K562 (cell line): ENCODE data around the gene BMF. TPM values are rescaled to one million over a fixed set of nuclear protein-coding genes. Genes with fewer than 3 reads are reported as not detected.

ENCODE experiments used
- ATAC-seq: fragments of 200-7000 bp; cut with Tn5 transposase; 3 replicates; pipeline ENCODE4 v1.9.1; 2020; ENCODE audit warnings: moderate library complexity
- BruUV-seq: library from RNA; stranded (reverse); fragments of 400-500 nt; replicated peaks from 2 replicates; lab custom pipeline; 2021; lab: Mats Ljungman, UMichigan
- CTCF ChIA-PET: fragments of 300-600 bp; formaldehyde crosslinking; extraction: SDS; loops from one replicate; lab custom pipeline; 2021; ENCODE audit warnings: low intra/inter-chr PET ratio; lab: Yijun Ruan, JAX
- POLR2A ChIA-PET: fragments of 300-600, 350-650 bp; sonication (Branson Sonifier 250); formaldehyde crosslinking; extraction: SDS; loops from one replicate; lab custom pipeline; 2021; ENCODE audit warnings: antibody characterized with exemption, inconsistent platforms; lab: Yijun Ruan, JAX
- DNase-seq, 4 experiments: peaks; one replicate each; pipeline versions ENCODE4 v3.0.0 to v3.0.0-alpha.2; 2011 to 2018; ENCODE audit warnings: low spot score in 3 of 4, mixed read lengths in 3 of 4; ENCODE audit errors: extremely low read depth in 1 of 4
- FAIRE-seq: peaks from 2 replicates; lab custom pipeline; 2011; peaks lifted over from hg19 to GRCh38; lab: Jason Lieb, UNC
- H2AFZ ChIP-seq: 2 replicates; pipeline ENCODE4 v1.6.0; 2011; ENCODE audit warnings: low read depth, low read length, control low read depth, inconsistent platforms
- H3K27ac ChIP-seq: fragments of 200-600 bp; 3 replicates; pipeline ENCODE4 v1.8.0; 2011; ENCODE audit warnings: low read depth, mild to moderate bottlenecking, control low read depth, inconsistent platforms, low read length, moderate library complexity, mixed read lengths; ENCODE audit errors: extremely low read depth
- H3K27me3 ChIP-seq, 2 experiments: fragments of 300-600 bp in 1 of 2; 2 replicates in 1 of 2; 3 replicates in 1 of 2; pipeline versions ENCODE4 v1.6.0 to v1.8.0; 2011; ENCODE audit warnings: inconsistent platforms in 2 of 2, low read length in 2 of 2, mild to moderate bottlenecking in 1 of 2, mixed read lengths in 1 of 2, moderate library complexity in 1 of 2; ENCODE audit not compliant: control insufficient read depth in 2 of 2, insufficient read depth in 2 of 2
- H3K36me3 ChIP-seq: fragments of 300-600 bp; 3 replicates; pipeline ENCODE4 v1.8.0; 2011; ENCODE audit warnings: mild to moderate bottlenecking, low read length, inconsistent platforms; ENCODE audit not compliant: control insufficient read depth, insufficient read depth
- H3K4me1 ChIP-seq, 2 experiments: fragments of 200-600 bp in 1 of 2; replicated peaks in 1 of 2; 2 replicates in 1 of 2; 3 replicates in 1 of 2; pipeline versions ENCODE4 v1.5.1 to v1.8.0; 2011; ENCODE audit warnings: inconsistent platforms in 2 of 2, low read length in 2 of 2, mild to moderate bottlenecking in 1 of 2, mixed read lengths in 1 of 2, moderate library complexity in 1 of 2; ENCODE audit not compliant: control insufficient read depth in 2 of 2, insufficient read depth in 2 of 2
- H3K4me2 ChIP-seq: 2 replicates; pipeline ENCODE4 v1.6.1; 2011; ENCODE audit warnings: low read length, control low read depth, inconsistent platforms, mixed read lengths; ENCODE audit not compliant: insufficient read depth
- H3K4me3 ChIP-seq: fragments of 200-600 bp; sonication (generic), shearing (Covaris generic); 2 replicates; pipeline ENCODE4 v1.5.1; 2016; ENCODE audit warnings: control low read depth, inconsistent platforms
- H3K79me2 ChIP-seq: fragments of 200-600 bp; 3 replicates; pipeline ENCODE4 v1.8.0; 2011; ENCODE audit warnings: low read length, inconsistent platforms; ENCODE audit not compliant: control insufficient read depth, insufficient read depth
- H3K9ac ChIP-seq, 2 experiments: 2 replicates each; pipeline versions ENCODE4 v1.6.0 to v1.6.1; 2011; ENCODE audit warnings: low read depth in 2 of 2, low read length in 2 of 2, control low read depth in 1 of 2, inconsistent platforms in 1 of 2, mild to moderate bottlenecking in 1 of 2, mixed read lengths in 1 of 2; ENCODE audit not compliant: insufficient read depth in 1 of 2
- H3K9me1 ChIP-seq: one replicate; pipeline ENCODE4 v1.6.0; 2011; ENCODE audit warnings: inconsistent platforms, mild to moderate bottlenecking, low read length, moderate library complexity; ENCODE audit not compliant: control insufficient read depth, insufficient read depth
- H3K9me3 ChIP-seq: replicated peaks from 2 replicates; pipeline ENCODE4 v1.5.1; 2011; ENCODE audit warnings: low read depth, low read length, inconsistent platforms; ENCODE audit not compliant: control insufficient read depth, insufficient read depth
- H4K20me1 ChIP-seq: replicated peaks from 2 replicates; pipeline ENCODE4 v1.6.1; 2011; ENCODE audit warnings: low read length, inconsistent platforms, mixed read lengths; ENCODE audit not compliant: control insufficient read depth, insufficient read depth
- FOSL1 ChIP-seq: fragments of 200-800 bp; sonication (Bioruptor generic); conservative IDR thresholded peaks from 2 replicates; pipeline ENCODE4 v1.6.1; 2016; ENCODE audit warnings: missing genetic modification characterization, missing compliant biosample characterization
- MTA3 ChIP-seq: fragments of 450-650 bp; formaldehyde crosslinking; IDR thresholded peaks from 2 replicates; pipeline ENCODE4 v1.6.1; 2017; ENCODE audit warnings: mild to moderate bottlenecking, borderline replicate concordance
- MYC ChIP-seq, 2 experiments: fragments of 250-450 bp in 1 of 2; sonication (Bioruptor Pico) in 1 of 2; IDR thresholded peaks; 2 replicates each; pipeline versions ENCODE4 v1.5.1 to v1.6.1; 2012 to 2021; ENCODE audit warnings: low read depth in 2 of 2, borderline replicate concordance in 1 of 2, improper control_type of control experiment in 1 of 2, low read length in 1 of 2, mild to moderate bottlenecking in 1 of 2, moderate library complexity in 1 of 2
- NELFE ChIP-seq: IDR thresholded peaks from 2 replicates; pipeline ENCODE4 v1.6.1; 2011; ENCODE audit warnings: mild to moderate bottlenecking; ENCODE audit not compliant: insufficient read depth, insufficient read length
- RCOR1 ChIP-seq, 2 experiments: IDR thresholded peaks; 2 replicates each; pipeline ENCODE4 v1.6.1; 2012; ENCODE audit warnings: low read depth in 2 of 2, low read length in 2 of 2, borderline replicate concordance in 1 of 2, improper control_type of control experiment in 1 of 2
- TAL1 ChIP-seq: fragments of 450-650 bp; IDR thresholded peaks from 2 replicates; pipeline ENCODE4 v1.6.1; 2016; ENCODE audit warnings: mild to moderate bottlenecking
- ZBTB11 ChIP-seq, 3 experiments: fragments of 200-800 bp in 1 of 3; fragments of 250-450 bp in 1 of 3; fragments of 450-650 bp in 1 of 3; sonication (Bioruptor Pico) in 1 of 3; sonication (Bioruptor generic) in 1 of 3; formaldehyde crosslinking in 1 of 3; IDR thresholded peaks; 2 replicates each; pipeline versions ENCODE4 v1.6.1 to v1.8.0; 2016 to 2022; ENCODE audit warnings: mild to moderate bottlenecking in 2 of 3, missing genetic modification characterization in 2 of 3, missing compliant biosample characterization in 1 of 3, moderate library complexity in 1 of 3
- ZFX ChIP-seq: sonication (generic); formaldehyde crosslinking; IDR thresholded peaks from 2 replicates; pipeline ENCODE4 v1.8.0; 2022; ENCODE audit warnings: mild to moderate bottlenecking, missing genetic modification reagents, moderate library complexity
- WGBS: fragments of 100-300 bp; shearing (Covaris generic); methylation state at CpG from one replicate; pipeline ENCODE4 v1.1.6; 2016; ENCODE audit warnings: low coverage, mixed read lengths; ENCODE audit not compliant: insufficient coverage; ENCODE audit errors: missing lambda C conversion rate; 5-methylcytosine and 5-hydroxymethylcytosine counted together
- in situ Hi-C: fragments of 300-500 bp; cut with MboI; formaldehyde crosslinking; loops from 4 replicates; pipeline ENCODE4 v1.15.0; 2018; ENCODE audit warnings: inconsistent platforms, mixed read lengths
- intact Hi-C: fragments of 100-400 bp; cut with micrococcal nuclease; formaldehyde crosslinking; loops from 2 replicates; pipeline ENCODE4 v1.14.2; 2022
- polyA plus RNA-seq, 8 experiments: library from polyadenylated mRNA; depleted of rRNA in 4 of 8; stranded (reverse) in 5 of 8; unstranded in 3 of 8; fragments of >200 nt; fragmentation: Nextera tagmentation in 2 of 8; fragmentation: Illumina TruSeq in 1 of 8; extraction: Ambion mirVana in 2 of 8; extraction: Trizol in 1 of 8; gene quantifications; 2 replicates each; pipeline versions ENCODE4 v1.2.1 to v1.2.3, GENCODE V29; 2011 to 2014; ENCODE audit warnings: inconsistent platforms in 1 of 8, missing spikeins in 1 of 8
- total RNA-seq, 7 experiments: library from RNA; depleted of rRNA in 6 of 7; stranded (reverse); fragments of >200 nt in 6 of 7; fragmentation: Illumina TruSeq in 2 of 7; extraction: Trizol in 2 of 7; gene quantifications; 2 replicates each; pipeline versions ENCODE4 v1.2.1 to v1.2.3, GENCODE V29; 2011 to 2021; ENCODE audit warnings: low replicate concordance in 1 of 7

The BMF gene
- total and polyA plus RNA-seq, 9 of the 15 experiments (the other 6 are each of a cell fraction or from before 2014, with no cell fraction given): 0.25 to 0.91 (median 0.59) TPM; not detected in 2

GRCh38 chr15:40137303-40138200 lies 28.9 kb upstream of the BMF start:
- Histone ChIP-seq H3K27me3 (peaks cover 0 to 2% of the 10 kb centered on the region in 2 experiments; a peak in 1 of 5 replicates), H3K36me3 (no peaks in the 10 kb centered on the region), H3K79me2 (no peaks in the 10 kb centered on the region), H3K9me3 (no peaks in the 10 kb centered on the region), H3K9ac (peak overlapping the region in 1 of 2 experiments; percentile 67; a peak in 2 of 4 replicates), H3K4me2 (peak overlapping the region; percentile 28; the same call in 1 of the 2 replicates), H3K27ac (no peak overlapping the region), H3K4me1 (peaks cover 13 to 18% of the 10 kb centered on the region in 2 experiments), H2AFZ (peak overlapping the region; percentile 67), H3K9me1 (no peaks in the 10 kb centered on the region), H3K4me3 (no peak overlapping the region), H4K20me1 (no peaks in the 10 kb centered on the region)
- DNase-seq (peak in 1 of 4 experiments; percentile 32), ATAC-seq (peak; percentile 88), FAIRE-seq (peak; percentile 56)
- WGBS: 36% methylated on average over 11 of the region's 11 CpGs
- CTCF ChIA-PET: no interaction called here
- in situ Hi-C loops (no loop called here), intact Hi-C loops (no loop called here)
- no TSS peak for BruUV-seq
- POLR2A ChIA-PET: interaction anchor here (0.5 to 1.1 kb wide), 6 partner anchors 19 to 936 kb away, joined by 3 to 4 read pairs (median 4); partner anchors contain the start of gene BMF
- peak in 1 of 3 experiments; percentile 29; a peak in 1 of 6 replicates for TF ChIP-seq ZBTB11 (CRISPR knock-in tag; IDR thresholded peaks at IDR 0.05)
- 0 out of 4 replicates have a peak, but pooled peaks of 1 of the 2 experiments have one; percentile 12 for TF ChIP-seq RCOR1 (IDR thresholded peaks at IDR 0.05; ENCODE audit: borderline replicate concordance in 1 of 2, low read depth in 2 of 2, low read length in 2 of 2)
- peak; percentile 50; the same call in 1 of the 2 replicates for TF ChIP-seq MYC (IDR thresholded peaks at IDR 0.05; ENCODE audit: low read depth, low read length)
- no peak for TF ChIP-seq MYC (CRISPR knock-in tag; IDR thresholded peaks at IDR 0.05; ENCODE audit: borderline replicate concordance, low read depth)
- TF ChIP-seq TAL1: no peak
- 0 out of 2 replicates have a peak, but pooled peaks have one; percentile 17 for TF ChIP-seq MTA3
- 0 out of 2 replicates have a peak, but pooled peaks have one; percentile 26 for TF ChIP-seq FOSL1 (tag)
- TF ChIP-seq ZFX (CRISPR knock-in tag): 0 out of 2 replicates have a peak, but pooled peaks have one; percentile 24
- TF ChIP-seq NELFE: no peak
